Heart right ventricle (tissue), 16 donors: ENCODE measurements around the gene NRAS. TPM values are rescaled to one million over a fixed set of nuclear protein-coding genes. Genes with fewer than 3 reads are reported as not detected.

ENCODE experiments used
- ATAC-seq, 8 donors: fragments of 200-7000 bp; cut with Tn5 transposase; one replicate each; pipeline ENCODE4 v1.9.1; 2020; ENCODE audit warnings: mild to moderate bottlenecking in 8 of 8, moderate library complexity in 8 of 8, moderate number of reproducible peaks in 1 of 8
- DNase-seq, 2 donors: peaks; one replicate each; pipeline ENCODE4 v3.0.0-alpha.2; 2020
- H3K27ac ChIP-seq, 10 donors: fragments of 200-600 bp; sonication (generic) in 2 of 10; one replicate each; pipeline versions ENCODE4 v1.5.0 to v1.8.0; 2020 to 2022; ENCODE audit warnings: mild to moderate bottlenecking in 3 of 10
- H3K27me3 ChIP-seq, 7 donors: fragments of 200-600 bp; one replicate each; pipeline ENCODE4 v1.8.0; 2021 to 2022; ENCODE audit warnings: mild to moderate bottlenecking in 2 of 7
- H3K36me3 ChIP-seq, 9 donors: fragments of 200-600 bp; sonication (generic) in 1 of 9; one replicate each; pipeline versions ENCODE4 v1.5.0 to v1.8.0; 2020 to 2022; ENCODE audit warnings: mild to moderate bottlenecking in 2 of 9
- H3K4me1 ChIP-seq, 9 donors: fragments of 200-600 bp; sonication (generic) in 1 of 9; one replicate each; pipeline versions ENCODE4 v1.5.0 to v1.8.0; 2020 to 2022; ENCODE audit warnings: mild to moderate bottlenecking in 4 of 9
- H3K4me3 ChIP-seq, 10 donors: fragments of 200-600 bp; sonication (generic) in 2 of 10; one replicate each; pipeline versions ENCODE4 v1.5.0 to v1.8.0; 2020 to 2022; ENCODE audit warnings: mild to moderate bottlenecking in 7 of 10, moderate library complexity in 2 of 10
- H3K9me3 ChIP-seq, 11 donors: fragments of 200-600 bp in 10 of 11; sonication (generic) in 2 of 11; one replicate each; pipeline versions ENCODE4 v1.5.0 to v1.8.0; 2013 to 2022; ENCODE audit warnings: mild to moderate bottlenecking in 2 of 11, control low read depth in 1 of 11, moderate library complexity in 1 of 11
- CTCF ChIP-seq, 9 donors: fragments of 200-600 bp; sonication (generic) in 2 of 9; IDR thresholded peaks; one replicate each; pipeline versions ENCODE4 v1.5.0 to v1.8.0; 2021 to 2022; ENCODE audit warnings: antibody characterized with exemption in 9 of 9, mild to moderate bottlenecking in 5 of 9, moderate library complexity in 1 of 9
- WGBS, 2 donors: extraction: QIAGEN DNeasy Blood & Tissue Kit; methylation state at CpG; one replicate each; pipeline ENCODE4 v1.1.7; 2013; ENCODE audit warnings: inconsistent platforms in 1 of 2; 5-methylcytosine and 5-hydroxymethylcytosine counted together
- intact Hi-C, 10 donors: fragments of 100-400 bp; cut with DNase I; formaldehyde crosslinking; loops; one replicate each; pipeline versions ENCODE4 v1.11.1 to v1.14.2; 2022
- polyA plus RNA-seq, 2 donors: library from polyadenylated mRNA; stranded (reverse); fragments of 200-250 nt; gene quantifications; one replicate each; pipeline ENCODE4 v1.2.3, GENCODE V29; 2013
- total RNA-seq, 10 donors: library from RNA; stranded (reverse); fragmentation: NEBNext Ultra II Directional in 3 of 10; extraction: Animal tissue kit (Norgen Biotek cat#: 25700) in 3 of 10; gene quantifications; one replicate each; pipeline versions ENCODE4 v1.2.1 to v1.2.4, GENCODE V29; 2021 to 2023
- donor health status: Arrhythmogenic right ventricular cardiomyopathy.
- donor health status: ischemic (EF 13 %, LVEDD 7.1; RV severe dilation, severe dysfunction).
- donor health status: healthy with polysubstance abuse.
- donor health status: DM: no; HTN: yes; CAD: no.
- donor health status: DM: no; HTN: no; CAD: no.
- donor health status: ischemic (EF 25% LVEDD 6.9; RV normal size, moderate dysfunction).
- donor health status: ischemic (EF 25% LVEDD 5.7; RV mildly dilated, moderate dysfunction).
- donor health status: healthy.
- donor health status: DM: yes; HTN: yes; CAD: no.
- donor health status: Ischemic cardiomyopathy.
- donor health status: ischemic (EF 35%, LVEDD 5.7; RV mildly dilated, moderate dysfunction).
- donor health status: nonischemic (EF 11% LVEDD 7.7; RV severe dilation, severe dysfunction).
- donor health status: DM: yes; HTN: yes; CAD: no.
- donor health status: PGD.
- donor health status: ischemic (EF 29% LVEDD 5.4; RV normal size, mild dysfunction).
- donor health status: nonischemic (EF 23%, LVEDD 6.1; RV moderate dilation, normal function).

Gene NRAS
- total and polyA plus RNA-seq, 12 donors, result 6.2 to 17.2 (median 8.6) TPM

- Histone ChIP-seq H3K9me3 (no peaks in the 10 kb centered on the region), H3K4me3 (peak overlapping the region in 1 of 10 donors; percentile 3), H3K36me3 (peaks cover 0 to 62% (median 3%) of the 10 kb centered on the region in 9 donors), H3K4me1 (peaks cover 6 to 100% (median 89%) of the 10 kb centered on the region in 9 donors), H3K27me3 (no peaks in the 10 kb centered on the region), H3K27ac (peak overlapping the region in 1 of 10 donors; percentile 33)
- ATAC-seq (no peak), DNase-seq (no peak)
- WGBS, 2 donors, result 53 to 63% methylated on average over 5 of the region's 5 CpGs
- TF ChIP-seq CTCF (IDR thresholded peaks at IDR 0.05), result no peak
- intact Hi-C loops, result loop anchor here in 1 of 10 donors (5.0 kb wide), 1 partner anchor 33 kb away; the partner anchor contains the start of gene NRAS
Observed at GRCh38 chr1:114749835-114750234, 33.3 kb upstream of the NRAS start.

- ATAC-seq (no peak), DNase-seq (no peak)
- Histone ChIP-seq H3K9me3 (no peaks in the 10 kb centered on the region), H3K27ac (no peak overlapping the region), H3K27me3 (no peaks in the 10 kb centered on the region), H3K4me3 (no peak overlapping the region), H3K4me1 (peaks cover 4 to 100% (median 75%) of the 10 kb centered on the region in 9 donors), H3K36me3 (peaks cover 0 to 88% (median 3%) of the 10 kb centered on the region in 9 donors)
- intact Hi-C loops, result no loop called here
- TF ChIP-seq CTCF (IDR thresholded peaks at IDR 0.05), result no peak
- 76 to 85% methylated on average over 6 of the region's 6 CpGs for WGBS, 2 donors
Observed at GRCh38 chr1:114746450-114747121, 30.0 kb upstream of the NRAS start.

GRCh38 chr1:114745291-114745690 lies 28.7 kb upstream of the NRAS start:
- no peak overlapping the region for H3K27ac ChIP-seq
- intact Hi-C loops, result no loop called here

More at GRCh38 chr1:114745291-114745690, 28.7 kb upstream of the NRAS start:
- Histone ChIP-seq H3K9me3 (no peaks in the 10 kb centered on the region), H3K4me3 (no peak overlapping the region), H3K4me1 (peaks cover 4 to 97% (median 66%) of the 10 kb centered on the region in 9 donors), H3K27me3 (no peaks in the 10 kb centered on the region), H3K36me3 (peaks cover 0 to 95% (median 3%) of the 10 kb centered on the region in 9 donors)
- no peak for DNase-seq
- 53 to 64% methylated on average over 2 of the region's 2 CpGs for WGBS, 2 donors
- ATAC-seq, result peak in 1 of 8 donors; percentile 19
- no peak for TF ChIP-seq CTCF (IDR thresholded peaks at IDR 0.05)
